Activated naive CD4-positive, alpha-beta T cell treated with anti-CD3 and anti-CD28 coated beads, Interleukin-2, amount 50 U/mL, for 72 hours (primary cell): ENCODE results near the gene KCNJ16. TPM values are rescaled to one million over a fixed set of nuclear protein-coding genes. Genes with fewer than 3 reads are reported as not detected.

Experiments
- ATAC-seq, 2 donors: fragments of 150-1000 bp; cut with Tn5 transposase; 2 replicates each; pipeline ENCODE4 v1.10.0; 2021; ENCODE audit warnings: mild to moderate bottlenecking in 2 of 2, moderate library complexity in 2 of 2
- DNase-seq, 2 donors: peaks; one replicate each; pipeline ENCODE4 v3.0.0; 2021 to 2022; ENCODE audit warnings: low spot score in 2 of 2
- H3K27ac Mint-ChIP-seq, 2 donors: one replicate each; pipeline ENCODE4 v1.8.0; 2022; ENCODE audit warnings: mild to moderate bottlenecking in 2 of 2, mixed read lengths in 2 of 2
- H3K36me3 Mint-ChIP-seq, 2 donors: one replicate each; pipeline ENCODE4 v1.8.0; 2022; ENCODE audit warnings: mixed read lengths in 2 of 2
- H3K9me3 Mint-ChIP-seq, 2 donors: one replicate each; pipeline ENCODE4 v1.8.0; 2022; ENCODE audit warnings: mixed read lengths in 2 of 2
- total RNA-seq, 2 donors: library from RNA; stranded (reverse); gene quantifications; one replicate each; pipeline ENCODE4 v1.2.3, GENCODE V29; 2022

The KCNJ16 gene
- total RNA-seq, 2 donors from 2014 or later = not detected

DNA sequence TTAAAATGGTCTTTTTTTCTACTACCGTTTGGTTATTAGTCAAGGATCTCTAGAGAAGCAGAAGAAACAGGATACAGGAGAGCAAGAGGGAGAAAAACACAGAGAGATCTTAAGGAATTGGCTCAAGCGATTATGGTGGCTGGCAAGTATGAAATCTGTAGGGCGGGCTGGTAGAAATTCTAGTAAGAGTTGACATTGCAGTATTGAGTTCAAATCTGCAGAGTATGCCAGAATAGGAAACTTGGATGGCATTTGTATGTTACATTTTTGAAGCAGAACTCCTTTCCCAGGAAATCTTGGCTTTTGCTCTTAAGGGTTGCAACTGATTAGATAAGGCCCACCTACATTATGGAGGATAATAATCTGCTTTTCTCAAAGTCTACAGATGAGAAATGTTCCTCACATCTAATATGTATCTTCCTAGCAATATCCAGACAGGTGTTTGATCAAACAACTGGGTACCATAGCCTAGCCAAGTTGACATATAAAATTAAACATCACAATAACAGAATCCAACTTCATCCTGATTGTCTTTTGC lies 4.0 kb downstream of the KCNJ16 start:
- ATAC-seq (no peak), DNase-seq (no peak)
- no peaks in the 10 kb centered on the region for H3K9me3 Mint-ChIP-seq

DNA sequence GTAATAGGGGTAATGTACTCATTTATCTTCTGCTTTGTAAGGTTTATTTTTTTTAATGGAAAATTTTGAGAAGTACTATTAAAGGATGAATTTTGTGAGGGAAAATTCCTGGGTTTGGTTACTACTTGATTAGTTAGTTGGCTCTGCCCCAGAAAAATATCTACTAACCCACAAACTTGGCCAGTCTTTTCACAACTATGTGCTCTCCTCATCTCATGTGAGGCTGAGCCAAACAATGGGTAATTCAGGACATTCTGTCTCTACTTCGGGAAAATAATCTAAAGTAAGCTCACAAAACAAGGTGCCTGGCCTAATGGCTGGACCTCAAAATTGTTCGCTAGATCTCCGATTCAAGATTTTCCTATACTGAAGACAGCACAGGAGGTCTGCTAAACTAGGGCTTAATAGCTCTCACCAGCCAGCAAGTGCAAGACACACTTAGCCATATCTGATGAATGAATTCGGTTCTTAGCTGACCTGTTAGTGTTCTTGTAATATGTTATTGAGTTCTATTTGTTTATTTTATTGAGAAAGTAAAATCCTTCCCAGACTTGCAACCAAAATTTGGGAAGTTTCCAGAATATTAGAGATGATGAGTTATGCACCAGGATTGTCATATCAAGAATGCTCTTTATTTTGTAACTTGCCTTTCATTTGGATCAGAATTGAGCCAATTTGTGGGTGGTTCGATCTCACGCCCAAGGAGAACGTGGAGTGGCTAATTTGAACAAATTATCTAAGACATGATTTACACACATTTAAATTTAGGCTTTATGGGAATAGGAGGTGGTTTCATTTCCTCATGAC lies 5.7 kb downstream of the KCNJ16 start:
- H3K36me3 Mint-ChIP-seq = no peaks in the 10 kb centered on the region
- no peak overlapping the region for H3K27ac Mint-ChIP-seq
- no peak for DNase-seq
- no peak for ATAC-seq
- H3K9me3 Mint-ChIP-seq = no peaks in the 10 kb centered on the region

More for the DNA sequence above, 4.0 kb downstream of the KCNJ16 start:
- H3K36me3 Mint-ChIP-seq = no peaks in the 10 kb centered on the region
- H3K27ac Mint-ChIP-seq = no peak overlapping the region

DNA sequence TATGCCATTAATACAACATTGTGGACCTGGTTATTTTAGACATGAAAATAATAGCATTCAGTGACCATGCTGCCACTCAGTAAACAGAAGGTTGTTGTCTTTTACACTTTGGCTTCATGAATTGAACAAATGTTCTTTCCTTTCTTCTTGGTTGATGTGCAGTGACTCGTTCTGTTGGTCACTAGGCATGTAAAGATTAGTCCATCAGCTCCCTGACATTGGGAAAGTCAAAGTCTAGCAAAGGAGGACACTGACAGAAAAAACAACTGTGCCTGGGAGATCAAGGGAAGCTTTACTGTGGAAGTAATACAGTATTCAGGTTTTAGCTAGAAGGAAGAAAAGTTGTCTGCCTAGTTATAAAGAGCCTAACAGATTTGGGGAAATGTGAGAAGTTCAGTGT lies 6.9 kb downstream of the KCNJ16 start:
- no peaks in the 10 kb centered on the region for H3K9me3 Mint-ChIP-seq
- no peak overlapping the region for H3K27ac Mint-ChIP-seq
- no peaks in the 10 kb centered on the region for H3K36me3 Mint-ChIP-seq
- no peak for DNase-seq
- no peak for ATAC-seq

DNA sequence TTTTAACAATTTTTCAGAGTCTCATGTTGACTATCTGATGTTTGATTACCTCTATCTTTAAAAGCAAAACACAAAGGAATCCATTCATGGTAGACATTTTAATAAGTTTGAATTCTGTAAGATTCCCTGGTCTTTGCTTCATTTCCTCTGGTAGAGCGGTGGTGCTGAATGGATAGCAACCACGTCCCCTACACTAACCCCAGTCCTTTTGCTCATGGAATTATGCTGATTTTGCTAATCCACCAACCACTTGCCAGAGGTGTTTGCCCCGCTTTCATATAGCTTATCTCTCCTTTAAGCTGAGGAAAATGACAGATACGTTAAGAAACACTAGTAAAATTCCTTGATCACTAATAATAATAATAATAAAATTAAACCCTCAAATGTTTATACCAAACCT lies 9.5 kb downstream of the KCNJ16 start:
- no peaks in the 10 kb centered on the region for H3K36me3 Mint-ChIP-seq
- ATAC-seq = no peak
- no peak overlapping the region for H3K27ac Mint-ChIP-seq
- no peaks in the 10 kb centered on the region for H3K9me3 Mint-ChIP-seq
- DNase-seq = no peak

DNA sequence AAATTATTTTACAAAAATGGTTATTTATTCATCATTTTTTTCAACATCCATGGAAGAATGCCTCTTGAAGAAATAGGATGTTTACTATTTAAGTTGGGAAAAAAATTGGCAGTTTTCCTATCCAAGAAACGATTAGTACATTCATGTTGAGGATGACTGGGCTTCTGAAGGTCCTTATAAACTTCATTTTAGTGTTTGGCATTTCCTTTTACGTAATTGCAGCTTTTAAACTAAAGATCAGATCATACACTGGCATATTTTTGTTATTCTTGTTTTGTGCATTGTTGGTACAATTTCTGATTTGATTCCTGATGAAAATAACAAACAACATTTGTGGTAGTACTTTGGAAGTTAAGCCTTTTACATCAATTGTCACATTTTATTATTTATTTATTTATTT lies 11.5 kb downstream of the KCNJ16 start:
- ATAC-seq (no peak), DNase-seq (no peak)
- no peaks in the 10 kb centered on the region for H3K36me3 Mint-ChIP-seq
- no peak overlapping the region for H3K27ac Mint-ChIP-seq
- peaks cover 0 to 3% of the 10 kb centered on the region in 2 donors for H3K9me3 Mint-ChIP-seq

DNA sequence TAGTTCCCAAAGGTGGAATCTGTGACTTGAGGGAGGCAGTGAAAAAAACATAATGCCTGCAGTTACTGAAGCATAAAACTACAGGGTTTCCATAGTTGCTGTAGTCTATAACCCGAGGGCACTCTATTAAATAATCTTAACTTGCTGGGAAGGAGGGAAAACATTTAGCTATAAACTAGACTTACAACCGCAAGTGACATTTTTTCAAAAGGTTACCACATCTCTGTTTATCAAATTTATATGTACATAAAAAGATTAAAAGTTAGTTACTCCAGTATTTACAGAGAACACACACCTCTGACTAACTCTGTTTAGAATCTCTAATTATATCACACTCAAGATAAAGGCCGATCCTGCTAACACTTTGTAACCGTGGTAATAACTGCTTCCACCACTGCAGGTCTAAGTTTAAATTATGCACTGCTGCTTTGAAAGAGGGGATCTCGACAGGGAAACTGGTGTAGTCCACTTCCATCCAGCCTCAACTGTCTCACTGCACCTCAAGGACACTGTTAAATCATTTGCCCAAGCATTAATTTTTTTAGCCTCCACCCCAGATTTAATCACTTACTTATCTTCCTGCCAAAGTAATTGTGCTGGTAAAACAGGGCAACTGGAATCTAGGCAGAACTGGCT lies 14.6 kb downstream of the KCNJ16 start:
- no peak for ATAC-seq
- Mint-ChIP-seq H3K9me3 (peaks cover 0 to 3% of the 10 kb centered on the region in 2 donors), H3K36me3 (no peaks in the 10 kb centered on the region), H3K27ac (no peak overlapping the region)
- DNase-seq = no peak

DNA sequence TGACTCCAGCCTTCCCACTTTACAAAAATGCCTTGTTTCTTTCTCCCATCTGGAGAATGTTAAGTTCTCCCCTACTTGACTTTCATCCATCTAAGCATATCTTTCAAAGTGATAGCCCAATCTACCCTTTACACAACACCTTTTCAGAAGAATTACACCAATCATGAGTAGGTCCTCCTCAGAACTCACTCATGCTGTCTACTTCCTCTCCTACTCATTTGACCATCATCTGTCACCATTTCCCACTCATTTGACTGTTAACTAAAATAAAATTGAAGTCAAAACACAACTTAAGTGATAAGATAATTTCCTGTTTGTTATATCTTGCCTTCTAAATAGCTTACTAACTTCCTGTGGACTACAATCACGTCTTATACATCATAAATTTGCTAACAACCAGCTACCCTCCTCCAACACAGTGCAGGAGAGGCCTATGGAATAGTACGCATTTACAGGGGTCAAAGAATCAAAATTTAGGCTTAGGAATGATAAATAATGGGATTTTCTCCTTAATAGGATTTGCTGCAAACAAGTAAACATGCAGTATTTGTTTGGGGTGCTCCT lies 16.1 kb downstream of the KCNJ16 start:
- Mint-ChIP-seq H3K36me3 (no peaks in the 10 kb centered on the region), H3K27ac (no peak overlapping the region), H3K9me3 (peaks cover 0 to 3% of the 10 kb centered on the region in 2 donors)
- ATAC-seq (no peak), DNase-seq (no peak)

DNA sequence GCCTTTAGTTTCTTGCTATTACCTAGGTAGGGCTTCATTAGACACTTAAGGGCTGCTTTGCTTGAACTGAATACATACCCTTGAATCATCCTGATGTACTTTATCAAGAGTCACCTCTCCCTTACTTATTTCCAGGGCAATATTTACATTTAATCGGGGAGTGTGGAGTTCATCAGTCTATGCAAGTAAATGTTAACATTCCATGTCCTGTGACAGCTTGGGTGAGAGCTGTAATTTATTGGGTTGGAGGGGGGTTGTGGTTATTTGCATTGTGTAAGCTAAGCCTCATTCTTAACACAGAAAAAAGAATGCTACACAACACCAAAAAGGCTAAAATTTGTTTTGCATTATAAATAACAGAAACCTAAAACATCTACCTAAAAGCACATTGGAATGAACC lies 16.7 kb downstream of the KCNJ16 start:
- Mint-ChIP-seq H3K9me3 (peaks cover 0 to 3% of the 10 kb centered on the region in 2 donors), H3K36me3 (no peaks in the 10 kb centered on the region), H3K27ac (no peak overlapping the region)
- no peak for ATAC-seq
- no peak for DNase-seq

DNA sequence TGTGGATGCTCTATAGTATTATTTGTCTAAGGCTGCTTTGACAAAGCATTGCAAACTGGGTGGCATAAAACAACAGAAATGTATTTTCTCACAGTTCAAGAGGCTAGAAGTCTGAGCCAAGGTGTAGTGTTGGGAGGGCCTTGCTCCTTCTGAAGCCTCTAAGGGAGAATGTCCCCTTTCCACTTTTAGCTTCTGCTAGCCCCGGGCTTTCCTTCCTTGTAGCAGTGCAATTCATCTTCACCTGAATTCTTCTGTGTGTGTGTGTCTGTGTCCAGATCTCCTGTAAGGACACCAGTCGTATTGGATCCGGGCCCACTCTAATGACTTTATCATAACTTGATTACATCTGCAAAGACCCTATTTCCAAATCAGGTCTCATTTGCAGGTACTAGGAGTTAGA lies 18.1 kb downstream of the KCNJ16 start:
- no peak overlapping the region for H3K27ac Mint-ChIP-seq
- DNase-seq (no peak), ATAC-seq (no peak)
- peaks cover 0 to 3% of the 10 kb centered on the region in 2 donors for H3K9me3 Mint-ChIP-seq
- no peaks in the 10 kb centered on the region for H3K36me3 Mint-ChIP-seq

DNA sequence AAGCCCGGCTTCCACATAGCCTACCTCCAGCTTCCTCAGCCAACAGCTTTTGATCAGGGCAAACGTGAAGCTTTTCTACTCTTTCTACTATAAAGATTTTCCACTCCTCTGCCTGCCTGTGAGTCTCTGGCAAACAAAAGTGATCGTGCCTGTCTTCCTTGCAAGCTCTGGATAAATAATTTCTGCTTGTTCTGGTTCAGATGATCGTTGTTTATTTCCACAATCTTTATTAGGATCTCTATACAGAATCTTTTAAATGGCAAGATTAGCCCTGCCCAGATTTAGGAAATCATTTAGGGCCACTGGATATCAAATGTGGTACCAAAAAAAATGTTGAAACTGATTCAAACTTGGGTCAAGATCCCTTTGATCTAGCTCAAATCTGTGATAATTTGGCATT lies 20.4 kb downstream of the KCNJ16 start:
- H3K36me3 Mint-ChIP-seq = no peaks in the 10 kb centered on the region
- no peak for ATAC-seq
- H3K27ac Mint-ChIP-seq = no peak overlapping the region
- peaks cover 0 to 3% of the 10 kb centered on the region in 2 donors for H3K9me3 Mint-ChIP-seq
- no peak for DNase-seq

DNA sequence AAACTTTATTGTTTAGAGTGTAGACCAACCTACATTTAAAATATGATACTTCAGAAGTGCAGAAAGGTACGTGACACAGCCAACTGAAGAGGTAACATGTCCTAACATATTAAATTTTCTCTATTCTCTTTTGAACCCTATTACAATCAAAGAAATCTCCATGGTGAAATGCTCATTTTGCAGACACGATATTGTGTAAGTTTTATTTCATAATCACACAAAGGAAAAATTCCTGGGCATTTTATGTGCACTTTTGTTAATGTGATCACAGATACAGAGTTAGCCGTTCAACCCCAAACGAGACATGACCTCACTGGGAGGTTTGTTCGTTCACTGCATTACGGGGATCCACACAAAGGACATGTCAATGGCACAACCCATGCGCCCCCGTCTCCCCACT lies 21.8 kb downstream of the KCNJ16 start:
- H3K9me3 Mint-ChIP-seq = no peaks in the 10 kb centered on the region
- no peak for DNase-seq
- no peaks in the 10 kb centered on the region for H3K36me3 Mint-ChIP-seq
- ATAC-seq = no peak
- H3K27ac Mint-ChIP-seq = no peak overlapping the region

DNA sequence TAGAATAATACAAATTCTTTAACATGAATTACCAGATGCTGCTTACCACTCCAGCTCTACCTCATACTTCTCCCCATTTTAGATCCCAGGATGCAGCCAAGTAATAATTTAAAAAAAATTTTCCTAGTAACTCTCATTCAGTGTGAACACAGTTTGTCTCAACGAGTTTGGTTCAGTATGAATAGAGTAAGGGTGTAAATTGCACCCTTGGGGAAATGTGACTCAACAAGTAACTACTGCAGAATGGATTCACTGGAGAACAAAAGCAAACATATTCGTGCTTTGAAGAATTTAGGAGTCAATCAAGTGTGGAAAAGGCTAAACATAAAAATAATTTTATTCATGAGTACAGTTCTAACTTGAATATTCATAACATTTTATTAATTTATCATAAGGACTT lies 23.0 kb downstream of the KCNJ16 start:
- ATAC-seq (no peak), DNase-seq (no peak)
- H3K36me3 Mint-ChIP-seq = no peaks in the 10 kb centered on the region
- H3K27ac Mint-ChIP-seq = no peak overlapping the region
- H3K9me3 Mint-ChIP-seq = no peaks in the 10 kb centered on the region

DNA sequence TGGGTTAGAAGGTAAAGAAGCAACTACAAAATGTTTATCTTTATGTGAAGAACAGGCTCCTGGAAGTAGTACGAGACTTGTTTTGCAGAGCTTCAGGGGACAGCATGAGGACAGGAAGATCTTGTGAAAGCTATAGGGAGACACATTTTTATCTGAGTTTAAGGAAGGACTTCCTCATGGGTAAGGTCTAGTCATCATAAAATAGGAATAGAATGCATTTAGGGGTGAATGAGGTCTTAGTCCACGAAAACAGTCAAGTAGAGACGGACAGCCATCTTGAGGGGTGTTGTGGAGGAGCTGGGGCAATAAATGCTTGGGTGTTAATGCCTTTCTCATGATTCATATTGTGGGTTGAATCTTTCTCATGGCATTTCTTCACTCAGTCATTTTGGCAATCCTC lies 24.3 kb downstream of the KCNJ16 start:
- H3K27ac Mint-ChIP-seq = no peak overlapping the region
- DNase-seq (no peak), ATAC-seq (no peak)
- H3K36me3 Mint-ChIP-seq = no peaks in the 10 kb centered on the region
- no peaks in the 10 kb centered on the region for H3K9me3 Mint-ChIP-seq

DNA sequence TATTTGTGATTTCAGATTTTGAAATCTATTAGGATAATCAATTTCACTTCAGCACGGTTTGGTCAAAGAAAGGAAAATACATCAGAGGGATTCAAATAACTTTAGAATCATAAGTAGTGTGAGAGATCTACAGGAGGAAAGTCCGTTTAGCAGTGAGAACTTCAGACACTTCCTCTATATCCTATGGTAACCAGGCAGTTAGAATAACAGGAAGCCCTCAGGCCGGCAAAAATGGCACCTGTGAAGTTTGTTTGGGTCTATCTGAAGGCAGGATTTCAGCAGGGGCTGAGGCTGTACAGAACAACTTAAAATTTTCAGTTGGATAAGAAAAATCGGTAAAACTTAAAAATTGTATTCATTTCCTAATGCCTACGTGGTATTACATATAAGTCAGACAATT lies 24.9 kb downstream of the KCNJ16 start:
- Mint-ChIP-seq H3K27ac (no peak overlapping the region), H3K36me3 (no peaks in the 10 kb centered on the region), H3K9me3 (no peaks in the 10 kb centered on the region)

DNA sequence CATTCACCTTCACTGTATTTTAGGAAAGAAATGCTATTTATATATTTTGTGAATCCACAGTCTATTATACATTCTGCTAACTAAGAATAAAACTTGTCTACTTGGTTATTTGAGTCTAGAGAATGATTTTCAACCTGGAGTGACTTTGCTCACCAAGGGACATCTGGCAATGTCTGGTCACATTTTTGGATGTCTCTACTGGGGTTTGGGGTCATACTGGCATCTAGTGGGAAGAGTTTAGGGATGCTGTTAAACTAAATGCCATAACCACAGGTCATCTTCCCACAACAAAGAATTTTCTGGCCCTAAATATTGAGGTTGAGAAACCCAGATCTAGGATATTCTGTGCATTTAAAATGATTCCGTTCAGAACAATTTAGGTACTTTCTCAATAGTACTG lies 26.0 kb downstream of the KCNJ16 start:
- H3K36me3 Mint-ChIP-seq = no peaks in the 10 kb centered on the region
- ATAC-seq (no peak), DNase-seq (no peak)
- H3K9me3 Mint-ChIP-seq = no peaks in the 10 kb centered on the region
- no peak overlapping the region for H3K27ac Mint-ChIP-seq

More for the DNA sequence above, 24.9 kb downstream of the KCNJ16 start:
- ATAC-seq (no peak), DNase-seq (no peak)

DNA sequence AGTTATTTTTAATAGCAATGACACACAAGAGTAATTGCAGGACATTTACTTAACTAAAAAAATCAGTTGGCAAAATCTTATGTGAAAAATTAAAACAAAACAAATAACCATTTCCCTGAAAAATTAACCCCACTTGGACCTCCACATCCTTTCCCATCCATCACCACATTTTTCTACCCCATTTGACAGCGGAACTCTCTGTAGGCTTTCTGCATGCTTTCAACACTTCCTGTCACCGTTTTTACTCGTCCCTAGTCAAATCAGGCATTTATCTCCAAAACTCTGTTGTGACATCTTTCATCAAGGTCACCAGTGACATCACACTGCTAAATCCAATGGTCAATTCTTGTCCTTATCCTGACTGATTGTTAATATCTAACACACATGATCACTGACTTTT lies 27.5 kb downstream of the KCNJ16 start:
- Mint-ChIP-seq H3K36me3 (no peaks in the 10 kb centered on the region), H3K9me3 (no peaks in the 10 kb centered on the region), H3K27ac (no peak overlapping the region)
- DNase-seq (no peak), ATAC-seq (no peak)

DNA sequence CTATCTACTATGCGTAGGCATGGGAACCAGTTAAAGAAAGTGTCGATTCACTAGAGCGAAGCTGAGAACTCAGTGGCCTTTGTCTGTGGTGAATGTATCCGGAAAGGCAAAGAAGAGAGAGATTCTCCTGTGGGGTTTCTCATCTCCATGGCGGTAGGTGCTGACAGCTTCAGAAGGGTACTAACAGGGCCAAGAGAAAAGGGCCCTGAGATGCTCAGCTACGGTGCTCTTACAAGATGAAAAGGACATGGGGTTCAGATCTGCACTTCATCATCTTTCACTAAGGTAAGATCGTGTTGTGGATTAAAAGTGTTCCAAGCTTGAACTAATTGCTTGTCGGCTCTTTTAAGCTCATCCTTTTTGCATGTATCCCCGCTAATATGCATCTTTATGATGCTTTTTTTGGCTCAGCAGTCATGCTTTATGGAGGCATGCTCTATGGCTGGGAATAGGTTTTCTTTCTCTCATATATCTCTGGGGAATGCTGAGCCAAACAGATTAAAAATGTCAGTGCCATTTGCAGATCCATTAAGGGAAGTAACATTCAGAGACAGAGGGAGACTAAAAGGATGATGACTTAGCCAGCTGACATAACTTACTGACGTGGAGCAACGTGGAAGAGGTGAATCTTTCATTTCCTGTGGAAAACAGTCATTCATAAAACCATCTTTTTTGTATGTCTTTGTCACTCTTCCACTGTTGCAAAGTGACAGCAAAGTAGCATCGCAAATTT lies 29.9 kb downstream of the KCNJ16 start:
- ATAC-seq = no peak
- Mint-ChIP-seq H3K27ac (no peak overlapping the region), H3K36me3 (no peaks in the 10 kb centered on the region), H3K9me3 (no peaks in the 10 kb centered on the region)
- DNase-seq = no peak
